Activated B cell treated with CpG ODN at 0.5 μM for 24 hours (primary cell): ENCODE data around the gene RNF130. TPM values are rescaled to one million over a fixed set of nuclear protein-coding genes. Genes with fewer than 3 reads are reported as not detected.

Source experiments
- ATAC-seq: fragments of 200-7000 bp; cut with Tn5 transposase; one replicate; pipeline ENCODE4 v1.10.0; 2021; ENCODE audit warnings: low read depth, mild to moderate bottlenecking, moderate library complexity
- CTCF ChIA-PET: fragments of 350-600 bp; sonication (Branson Sonifier 250); formaldehyde crosslinking; loops from one replicate; lab custom pipeline; 2021; ENCODE audit warnings: antibody characterized with exemption; lab: Charles Lee
- POLR2A ChIA-PET: fragments of 350-600 bp; sonication (Branson Sonifier 250); formaldehyde crosslinking; loops from one replicate; lab custom pipeline; 2021; ENCODE audit warnings: antibody characterized with exemption; lab: Charles Lee
- DNase-seq: peaks from one replicate; pipeline ENCODE4 v3.0.0; 2022
- H3K27ac Mint-ChIP-seq: one replicate; pipeline ENCODE4 v1.8.0; 2020; ENCODE audit warnings: mixed read lengths
- H3K27me3 Mint-ChIP-seq: one replicate; pipeline ENCODE4 v1.8.0; 2021; ENCODE audit warnings: mixed read lengths
- H3K36me3 Mint-ChIP-seq: one replicate; pipeline ENCODE4 v1.8.0; 2021; ENCODE audit warnings: low read depth, mixed read lengths
- H3K4me1 Mint-ChIP-seq: one replicate; pipeline ENCODE4 v1.8.0; 2021; ENCODE audit warnings: mixed read lengths
- H3K4me3 Mint-ChIP-seq: one replicate; pipeline ENCODE4 v1.8.0; 2020; ENCODE audit warnings: mild to moderate bottlenecking, mixed read lengths
- H3K9me3 Mint-ChIP-seq: one replicate; pipeline ENCODE4 v1.8.0; 2020; ENCODE audit warnings: mixed read lengths
- CTCF ChIP-seq: fragments of 200-600 bp; IDR thresholded peaks from one replicate; pipeline ENCODE4 v1.8.0; 2022; ENCODE audit warnings: antibody characterized with exemption, mild to moderate bottlenecking
- intact Hi-C: fragments of 100-400 bp; cut with micrococcal nuclease; formaldehyde crosslinking; loops from one replicate; pipeline ENCODE4 v1.15.1; 2024
- total RNA-seq: library from RNA; stranded (reverse); gene quantifications from 2 replicates; pipeline ENCODE4 v1.2.3, GENCODE V29; 2022

Gene RNF130
- total RNA-seq, 1 donor from 2014 or later: 18.5 TPM

GRCh38 chr5:180072256-180072548 lies 643 bp upstream of the RNF130 start:
- Mint-ChIP-seq H3K4me1 (peaks cover 28% of the 10 kb centered on the region), H3K36me3 (no peaks in the 10 kb centered on the region), H3K4me3 (peak overlapping the region; percentile 82), H3K27ac (peak overlapping the region; percentile 84), H3K27me3 (peaks cover 2% of the 10 kb centered on the region), H3K9me3 (no peaks in the 10 kb centered on the region)
- ATAC-seq: no peak
- CTCF ChIA-PET: no interaction called here
- intact Hi-C loops: loop anchor here (1.0 to 5.0 kb wide), 6 partner anchors 18 to 1445 kb away; partner anchors contain the start of genes CLK4, CNOT6, MAPK9 and RUFY1
- TF ChIP-seq CTCF: no peak
- DNase-seq: no peak
- POLR2A ChIA-PET: no interaction called here

- CTCF ChIA-PET: no interaction called here
Measured at GRCh38 chr5:180070756-180071530, 616 bp downstream of the RNF130 start.

GRCh38 chr5:180069589-180070247 lies 1.8 kb downstream of the RNF130 start:
- H3K27ac Mint-ChIP-seq: peak overlapping the region; percentile 74
- CTCF ChIA-PET: no interaction called here
- ATAC-seq: no peak
- no peaks in the 10 kb centered on the region for H3K36me3 Mint-ChIP-seq
- no peak for DNase-seq
- H3K27me3 Mint-ChIP-seq: no peaks in the 10 kb centered on the region
- TF ChIP-seq CTCF: no peak
- H3K9me3 Mint-ChIP-seq: no peaks in the 10 kb centered on the region
- H3K4me3 Mint-ChIP-seq: peak overlapping the region; percentile 89
- POLR2A ChIA-PET: no interaction called here
- intact Hi-C loops: loop anchor here (2.0 to 5.0 kb wide), 7 partner anchors 99 to 1442 kb away; partner anchors contain the start of genes CLK4, CNOT6 and MAPK9
- H3K4me1 Mint-ChIP-seq: peaks cover 28% of the 10 kb centered on the region

More at GRCh38 chr5:180070756-180071530, 616 bp downstream of the RNF130 start:
- POLR2A ChIA-PET: interaction anchor here (1.0 kb wide), 1 partner anchor 447 kb away, joined by 3 read pairs; no protein-coding TSS in a partner anchor
- H3K9me3 Mint-ChIP-seq: no peaks in the 10 kb centered on the region
- peaks cover 2% of the 10 kb centered on the region for H3K27me3 Mint-ChIP-seq
- peak overlapping the region; percentile 89 for H3K4me3 Mint-ChIP-seq
- H3K27ac Mint-ChIP-seq: peak overlapping the region; percentile 74
- no peak for TF ChIP-seq CTCF
- ATAC-seq (peak; percentile 5), DNase-seq (no peak)
- intact Hi-C loops: loop anchor here (1.0 to 5.0 kb wide), 8 partner anchors 100 to 1444 kb away; partner anchors contain the start of genes CANX, CLK4, CNOT6 and MAPK9
- H3K36me3 Mint-ChIP-seq: no peaks in the 10 kb centered on the region
- H3K4me1 Mint-ChIP-seq: peaks cover 28% of the 10 kb centered on the region

- CTCF ChIA-PET: interaction anchor here (1.6 kb wide), 1 partner anchor 19 kb away, joined by 3 read pairs; no protein-coding TSS in a partner anchor
- Mint-ChIP-seq H3K4me1 (peaks cover 28% of the 10 kb centered on the region), H3K36me3 (no peaks in the 10 kb centered on the region), H3K27ac (no peak overlapping the region), H3K4me3 (no peak overlapping the region), H3K27me3 (no peaks in the 10 kb centered on the region), H3K9me3 (no peaks in the 10 kb centered on the region)
- intact Hi-C loops: no loop called here
- POLR2A ChIA-PET: no interaction called here
- DNase-seq: no peak
- TF ChIP-seq CTCF: no peak
- ATAC-seq: no peak
Measured at GRCh38 chr5:180068519-180069090, 3.0 kb downstream of the RNF130 start.

- intact Hi-C loops: no loop called here
- no peak for TF ChIP-seq CTCF
- H3K4me1 Mint-ChIP-seq: peaks cover 28% of the 10 kb centered on the region
- ATAC-seq (no peak), DNase-seq (no peak)
- H3K36me3 Mint-ChIP-seq: no peaks in the 10 kb centered on the region
- no peak overlapping the region for H3K27ac Mint-ChIP-seq
- CTCF ChIA-PET: interaction anchor here (1.6 kb wide), 1 partner anchor 20 kb away, joined by 3 read pairs; no protein-coding TSS in a partner anchor
- POLR2A ChIA-PET: no interaction called here
- H3K9me3 Mint-ChIP-seq: no peaks in the 10 kb centered on the region
- H3K4me3 Mint-ChIP-seq: no peak overlapping the region
- H3K27me3 Mint-ChIP-seq: no peaks in the 10 kb centered on the region
Measured at GRCh38 chr5:180067986-180068385, 3.6 kb downstream of the RNF130 start.
